Upper lobe of right lung (tissue), 1 donor: ENCODE measurements around the gene TARM1. TPM values are rescaled to one million over a fixed set of nuclear protein-coding genes. Genes with fewer than 3 reads are reported as not detected.

ENCODE experiments used
- ATAC-seq: fragments of 200-7000 bp; cut with Tn5 transposase; one replicate; pipeline ENCODE4 v1.9.1; 2020; ENCODE audit warnings: mild to moderate bottlenecking, moderate library complexity
- DNase-seq: peaks from one replicate; pipeline ENCODE4 v3.0.0-alpha.2; 2020
- H3K27ac ChIP-seq: fragments of 200-600 bp; one replicate; pipeline ENCODE4 v1.8.0; 2022
- H3K27me3 ChIP-seq: fragments of 200-600 bp; one replicate; pipeline ENCODE4 v1.8.0; 2022; ENCODE audit warnings: mild to moderate bottlenecking
- H3K36me3 ChIP-seq: fragments of 200-600 bp; one replicate; pipeline ENCODE4 v1.8.0; 2022
- H3K4me1 ChIP-seq: fragments of 200-600 bp; one replicate; pipeline ENCODE4 v1.8.0; 2022
- H3K4me3 ChIP-seq: fragments of 200-600 bp; one replicate; pipeline ENCODE4 v1.8.0; 2022; ENCODE audit warnings: mild to moderate bottlenecking
- H3K9me3 ChIP-seq: fragments of 200-600 bp; one replicate; pipeline ENCODE4 v1.8.0; 2022
- CTCF ChIP-seq: fragments of 200-600 bp; IDR thresholded peaks from one replicate; pipeline ENCODE4 v1.8.0; 2022; ENCODE audit warnings: antibody characterized with exemption
- intact Hi-C: fragments of 100-400 bp; cut with DNase I; formaldehyde crosslinking; loops from one replicate; pipeline ENCODE4 v1.11.0; 2022
- total RNA-seq: library from RNA; stranded (reverse); fragmentation: NEBNext Ultra II Directional; extraction: Animal tissue kit (Norgen Biotek cat#: 25700); gene quantifications from one replicate; pipeline ENCODE4 v1.2.1, GENCODE V29; 2021
- donor health status: DM: no; HTN: yes; CAD: no; lungs with severe emphysema.

The TARM1 gene
- total RNA-seq, 1 donor from 2014 or later = not detected

- Histone ChIP-seq H3K27ac (peak overlapping the region; percentile 90), H3K27me3 (no peaks in the 10 kb centered on the region), H3K4me1 (peaks cover 22% of the 10 kb centered on the region), H3K9me3 (no peaks in the 10 kb centered on the region), H3K36me3 (peaks cover 37% of the 10 kb centered on the region), H3K4me3 (peak overlapping the region; percentile 97)
- TF ChIP-seq CTCF = no peak
- peak; percentile 62 for ATAC-seq
- DNase-seq = peak; percentile 76
- intact Hi-C loops = no loop called here
Observed at GRCh38 chr19:54114340-54115108, 33.4 kb upstream of the TARM1 start.

GRCh38 chr19:54109651-54110050, 28.5 kb upstream of the TARM1 start:
- no peaks in the 10 kb centered on the region for H3K27me3 ChIP-seq
- no peaks in the 10 kb centered on the region for H3K9me3 ChIP-seq
- peaks cover 11% of the 10 kb centered on the region for H3K4me1 ChIP-seq
- ATAC-seq (no peak), DNase-seq (no peak)
- TF ChIP-seq CTCF = no peak
- H3K36me3 ChIP-seq = peaks cover 64% of the 10 kb centered on the region
- H3K4me3 ChIP-seq = no peak overlapping the region
- H3K27ac ChIP-seq = no peak overlapping the region
- intact Hi-C loops = no loop called here

GRCh38 chr19:54108496-54108895, 27.3 kb upstream of the TARM1 start:
- H3K4me3 ChIP-seq = no peak overlapping the region
- peaks cover 60% of the 10 kb centered on the region for H3K36me3 ChIP-seq
- DNase-seq (no peak), ATAC-seq (no peak)
- no peaks in the 10 kb centered on the region for H3K9me3 ChIP-seq
- intact Hi-C loops = no loop called here
- H3K27ac ChIP-seq = no peak overlapping the region
- no peaks in the 10 kb centered on the region for H3K27me3 ChIP-seq
- H3K4me1 ChIP-seq = peaks cover 7% of the 10 kb centered on the region
- TF ChIP-seq CTCF = no peak

- H3K9me3 ChIP-seq = no peaks in the 10 kb centered on the region
- H3K36me3 ChIP-seq = peaks cover 60% of the 10 kb centered on the region
- H3K27ac ChIP-seq = no peak overlapping the region
- no peak overlapping the region for H3K4me3 ChIP-seq
- no peak for TF ChIP-seq CTCF
- DNase-seq (no peak), ATAC-seq (no peak)
- peaks cover 11% of the 10 kb centered on the region for H3K4me1 ChIP-seq
- intact Hi-C loops = no loop called here
- H3K27me3 ChIP-seq = no peaks in the 10 kb centered on the region
Observed at GRCh38 chr19:54107876-54108490, 26.8 kb upstream of the TARM1 start.

GRCh38 chr19:54106716-54107115, 25.6 kb upstream of the TARM1 start:
- Histone ChIP-seq H3K27me3 (no peaks in the 10 kb centered on the region), H3K4me1 (peaks cover 16% of the 10 kb centered on the region), H3K27ac (no peak overlapping the region), H3K36me3 (peaks cover 60% of the 10 kb centered on the region), H3K4me3 (no peak overlapping the region), H3K9me3 (no peaks in the 10 kb centered on the region)
- no peak for ATAC-seq
- intact Hi-C loops = no loop called here
- no peak for TF ChIP-seq CTCF
- no peak for DNase-seq
